A673 (cell line): ENCODE measurements around the gene TELO2. TPM values are rescaled to one million over a fixed set of nuclear protein-coding genes. Genes with fewer than 3 reads are reported as not detected.

ENCODE experiments used
- BruUV-seq: library from RNA; stranded (reverse); fragments of 400-500 nt; replicated peaks from 2 replicates; lab custom pipeline; 2021; lab: Mats Ljungman, UMichigan
- CTCF ChIA-PET: fragments of 300-600 bp; sonication (Branson Sonifier 250); formaldehyde crosslinking; loops from one replicate; lab custom pipeline; 2022; ENCODE audit warnings: antibody characterized with exemption; lab: Charles Lee
- POLR2A ChIA-PET: fragments of 300-600 bp; sonication (Branson Sonifier 250); formaldehyde crosslinking; loops from one replicate; lab custom pipeline; 2022; ENCODE audit warnings: antibody characterized with exemption; ENCODE audit not compliant: low non-redundant PET; lab: Charles Lee
- DNase-seq: peaks from one replicate; pipeline ENCODE4 v3.0.0-alpha.2; 2015; ENCODE audit warnings: low spot score
- H3K27ac ChIP-seq: fragments of 200-600 bp; sonication (generic); 2 replicates; pipeline ENCODE4 v1.5.1; 2016; ENCODE audit warnings: mixed run types, low read depth, mild to moderate bottlenecking, mixed read lengths, antibody characterized with exemption, low read length; ENCODE audit not compliant: poor library complexity, severe bottlenecking
- H3K27me3 ChIP-seq: fragments of 200-600 bp; sonication (generic); replicated peaks from 2 replicates; pipeline ENCODE4 v1.6.1; 2017; ENCODE audit warnings: mixed run types, low read depth, mild to moderate bottlenecking, mixed read lengths, antibody characterized with exemption, low read length; ENCODE audit not compliant: insufficient read depth, poor library complexity
- H3K36me3 ChIP-seq: fragments of 200-600 bp; sonication (generic); 2 replicates; pipeline ENCODE4 v1.6.1; 2016; ENCODE audit warnings: mixed run types, mild to moderate bottlenecking, mixed read lengths, antibody characterized with exemption, low read length; ENCODE audit not compliant: insufficient read depth, poor library complexity, severe bottlenecking
- H3K4me1 ChIP-seq: fragments of 200-600 bp; sonication (generic); 2 replicates; pipeline ENCODE4 v1.6.1; 2017; ENCODE audit warnings: mixed run types, mild to moderate bottlenecking, mixed read lengths, antibody characterized with exemption, low read length; ENCODE audit not compliant: insufficient read depth, poor library complexity, severe bottlenecking
- H3K4me3 ChIP-seq: fragments of 200-600 bp; sonication (generic); 2 replicates; pipeline ENCODE4 v1.5.1; 2016; ENCODE audit warnings: low read depth, mixed run types, mild to moderate bottlenecking, mixed read lengths, low read length; ENCODE audit not compliant: poor library complexity, severe bottlenecking
- H3K9me3 ChIP-seq: fragments of 200-600 bp; sonication (generic); 2 replicates; pipeline ENCODE4 v1.6.1; 2016; ENCODE audit warnings: mixed run types, low read depth, mild to moderate bottlenecking, mixed read lengths, antibody characterized with exemption, low read length; ENCODE audit not compliant: poor library complexity, severe bottlenecking
- CTCF ChIP-seq: fragments of 300-800, 200-600 bp; sonication (generic); conservative IDR thresholded peaks from 2 replicates; pipeline ENCODE4 v1.5.1; 2017; ENCODE audit warnings: low read depth, mild to moderate bottlenecking, antibody characterized with exemption, low read length, moderate library complexity, mixed read lengths
- EZH2 ChIP-seq: fragments of 200-600 bp; sonication (generic); IDR thresholded peaks from 2 replicates; pipeline ENCODE4 v1.6.1; 2017; ENCODE audit warnings: borderline replicate concordance, low read depth, mild to moderate bottlenecking, mixed read lengths, antibody characterized with exemption, low read length; ENCODE audit not compliant: poor library complexity, severe bottlenecking
- intact Hi-C: fragments of 100-400 bp; cut with micrococcal nuclease; formaldehyde crosslinking; loops from one replicate; pipeline ENCODE4 v1.10.0; 2022; ENCODE audit not compliant: unreplicated experiment
- total RNA-seq: library from RNA; stranded (reverse); gene quantifications from 2 replicates; pipeline ENCODE4 v1.2.3, GENCODE V29; 2021

TELO2 gene
- total RNA-seq, 1 experiment from 2014 or later: 67.0 TPM

DNA sequence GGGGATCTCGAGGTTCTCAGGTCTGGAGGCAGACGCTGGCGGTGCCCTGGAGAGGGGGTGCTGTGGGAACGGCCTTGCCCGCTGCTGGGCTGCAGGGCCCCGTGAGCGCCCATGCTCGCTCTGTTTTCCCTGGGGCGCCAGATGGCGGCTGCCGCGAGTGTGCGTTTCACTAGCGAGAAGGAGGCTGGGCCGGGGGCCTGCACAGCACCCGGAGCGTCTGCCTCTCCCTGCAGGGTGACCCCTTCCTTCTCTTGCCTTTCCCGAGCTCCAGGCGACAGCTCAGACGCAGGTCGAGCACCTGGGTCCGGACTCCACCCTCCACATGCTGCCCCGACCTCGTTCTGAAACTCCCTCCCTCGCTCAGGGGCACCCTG, 2.7 kb downstream of the TELO2 start:
- ChIA-PET CTCF (no interaction called here), POLR2A (no interaction called here)
- TF ChIP-seq EZH2 (no peak), CTCF (no peak)
- BruUV-seq: no TSS peak
- DNase-seq: no peak
- Histone ChIP-seq H3K27me3 (no peaks in the 10 kb centered on the region), H3K4me3 (no peak overlapping the region), H3K4me1 (peaks cover 3% of the 10 kb centered on the region), H3K9me3 (no peaks in the 10 kb centered on the region), H3K27ac (no peak overlapping the region), H3K36me3 (peaks cover 14% of the 10 kb centered on the region)
- intact Hi-C loops: no loop called here

- no peak overlapping the region for H3K4me3 ChIP-seq
- no peak overlapping the region for H3K27ac ChIP-seq
- CTCF ChIA-PET: no interaction called here
- BruUV-seq: no TSS peak
- H3K9me3 ChIP-seq: no peaks in the 10 kb centered on the region
- TF ChIP-seq CTCF (no peak), EZH2 (no peak)
- H3K27me3 ChIP-seq: no peaks in the 10 kb centered on the region
- peaks cover 3% of the 10 kb centered on the region for H3K4me1 ChIP-seq
- intact Hi-C loops: no loop called here
- POLR2A ChIA-PET: interaction anchor here (0.7 kb wide), 1 partner anchor 22 kb away, joined by 3 read pairs; no protein-coding TSS in a partner anchor
- no peak for DNase-seq
- H3K36me3 ChIP-seq: peaks cover 17% of the 10 kb centered on the region
These were observed 3.3 kb downstream of the TELO2 start for GRCh38 chr16:1496464-1496863.

- H3K27ac ChIP-seq: no peak overlapping the region
- intact Hi-C loops: no loop called here
- H3K9me3 ChIP-seq: no peaks in the 10 kb centered on the region
- no TSS peak for BruUV-seq
- H3K4me1 ChIP-seq: peaks cover 3% of the 10 kb centered on the region
- DNase-seq: no peak
- peaks cover 23% of the 10 kb centered on the region for H3K36me3 ChIP-seq
- POLR2A ChIA-PET: interaction anchor here (0.7 kb wide), 1 partner anchor 21 kb away, joined by 3 read pairs; no protein-coding TSS in a partner anchor
- H3K4me3 ChIP-seq: no peak overlapping the region
- CTCF ChIA-PET: no interaction called here
- H3K27me3 ChIP-seq: no peaks in the 10 kb centered on the region
- TF ChIP-seq CTCF (no peak), EZH2 (no peak)
These were observed 3.9 kb downstream of the TELO2 start for GRCh38 chr16:1497014-1497598.
